ENCODE data around the gene TOM1L1.

- TF ChIP-seq CTCF (conservative IDR thresholded peaks at IDR 0.05; ENCODE audit: low read length) (no peak), EZH2phosphoT487 (IDR thresholded peaks at IDR 0.05; ENCODE audit: borderline replicate concordance, low read depth, low read length) (no peak)
These were observed 89.5 kb downstream of the TOM1L1 start for GRCh38 chr17:54990118-54990517.
